ENCODE data around the gene CAMSAP2. TPM values are rescaled to one million over a fixed set of nuclear protein-coding genes. Genes with fewer than 3 reads are reported as not detected.

The CAMSAP2 gene
- total and polyA plus RNA-seq, 2 of the 8 experiments (the other 6 are each of a cell fraction or from before 2014, with no cell fraction given): 4.2 to 27.6 TPM

- Histone ChIP-seq H3K79me1 (ENCODE audit: low read depth, low read length) (no peaks in the 10 kb centered on the region), H4K91ac (replicated peaks; ENCODE audit: insufficient read length, low read length) (no peak overlapping the region), H3K4me2 (ENCODE audit: insufficient read depth in 1 of 2, low read depth in 2 of 2, low read length in 2 of 2) (no peak overlapping the region), H2AK5ac (ENCODE audit: low read depth, low read length) (no peak overlapping the region), H2BK120ac (replicated peaks; ENCODE audit: low read depth, low read length) (no peak overlapping the region), H2AFZ (ENCODE audit: low read length) (no peak overlapping the region), H3K18ac (ENCODE audit: extremely low read depth, low read length) (no peak overlapping the region), H2BK5ac (ENCODE audit: low read depth, low read length) (no peak overlapping the region), H3K9me3 (ENCODE audit: insufficient read depth in 2 of 2, low read depth in 1 of 2, low read length in 1 of 2) (no peaks in the 10 kb centered on the region), H3K4me3 (ENCODE audit: extremely low read depth in 1 of 4, insufficient read depth in 2 of 4, low read depth in 3 of 4, low read length in 4 of 4) (no peak overlapping the region), H3K56ac (replicated peaks; ENCODE audit: insufficient read length, low read depth, low read length) (no peak overlapping the region), H4K8ac (ENCODE audit: extremely low read depth, insufficient read depth, low read length) (no peak overlapping the region), H3K36me3 (ENCODE audit: control insufficient read depth in 2 of 4, insufficient read depth in 4 of 4, low read length in 3 of 4) (peaks cover 27 to 71% (median 49%) of the 10 kb centered on the region in 4 experiments; a peak in 7 of 8 replicates), H2BK12ac (ENCODE audit: low read depth, low read length) (no peak overlapping the region), H3K27me3 (replicated peaks in 1 of 4; ENCODE audit: control insufficient read depth in 3 of 4, extremely low read depth in 1 of 4, insufficient read depth in 3 of 4, low read length in 3 of 4) (no peaks in the 10 kb centered on the region), H3K9ac (replicated peaks in 1 of 4; ENCODE audit: extremely low read depth in 1 of 4, low read depth in 3 of 4, low read length in 3 of 4) (no peak overlapping the region), H3K23me2 (ENCODE audit: low read depth, low read length) (no peaks in the 10 kb centered on the region), H3K14ac (ENCODE audit: insufficient read length) (no peak overlapping the region), H4K20me1 (replicated peaks in 1 of 2; ENCODE audit: control insufficient read depth in 1 of 2, insufficient read depth in 2 of 2, low read length in 2 of 2) (peaks cover 0 to 6% of the 10 kb centered on the region in 2 experiments), H3K4ac (replicated peaks; ENCODE audit: insufficient read length, low read depth, low read length) (no peak overlapping the region), H3K23ac (ENCODE audit: insufficient read length) (no peak overlapping the region), H2BK20ac (ENCODE audit: low read length) (no peak overlapping the region), H3K79me2 (ENCODE audit: control insufficient read depth in 1 of 2, insufficient read depth in 2 of 2, low read length in 2 of 2) (no peaks in the 10 kb centered on the region), H3K27ac (ENCODE audit: low read depth, low read length) (no peak overlapping the region), H2BK15ac (ENCODE audit: low read length) (no peak overlapping the region), H4K5ac (ENCODE audit: insufficient read length, low read depth, low read length) (no peak overlapping the region), H3K4me1 (replicated peaks in 1 of 4; ENCODE audit: control insufficient read depth in 3 of 4, insufficient read depth in 4 of 4, low read length in 3 of 4) (no peaks in the 10 kb centered on the region)
- CTCF ChIA-PET (ENCODE audit: partially characterized antibody): interaction anchor here (0.6 to 2.2 kb wide), 3 partner anchors 11 to 287 kb away, joined by 3 to 8 read pairs (median 3); no protein-coding TSS in a partner anchor
- FAIRE-seq: no peak
- WGBS, 2 experiments (ENCODE audit: extremely low coverage in 1 of 2, insufficient coverage in 1 of 2, insufficient read length in 1 of 2, insufficient replicate concordance in 2 of 2, low coverage in 1 of 2, low lambda C conversion rate in 2 of 2, missing lambda C conversion rate in 1 of 2): 96% methylated on average over 5 of the region's 5 CpGs; no CpG with 5 or more reads in 1 of the 2 experiments
- no peak for DNase-seq (ENCODE audit: low read depth in 1 of 2, low spot score in 2 of 2)
- POLR2A ChIA-PET (ENCODE audit: partially characterized antibody): interaction anchor here (0.6 to 15.2 kb wide), 3 partner anchors 9 to 1349 kb away, joined by 3 to 208 read pairs (median 5); partner anchors contain the start of gene INAVA
- TF ChIP-seq RXRA (IDR thresholded peaks at IDR 0.05; ENCODE audit: insufficient read depth, low read depth, low read length) (no peak), MAFK (IDR thresholded peaks at IDR 0.05; ENCODE audit: low read depth, low read length) (no peak), TEAD4 (IDR thresholded peaks at IDR 0.05; ENCODE audit: low read depth, low read length) (no peak)
These were observed 170.4 kb downstream of the CAMSAP2 start for GRCh38 chr1:200909071-200909470.
